RWPE2 (cell line): ENCODE measurements around the gene DDX25.

Source experiments
- ATAC-seq: fragments of 200-7000 bp; cut with Tn5 transposase; 3 replicates; pipeline ENCODE4 v1.9.1; 2021; ENCODE audit warnings: low read depth
- DNase-seq: peaks from one replicate; pipeline ENCODE4 v3.0.0-alpha.2; 2020; ENCODE audit warnings: low spot score
- H3K27ac ChIP-seq: fragments of 450-650 bp; 2 replicates; pipeline ENCODE4 v1.5.1; 2017; ENCODE audit warnings: mild to moderate bottlenecking; ENCODE audit not compliant: poor library complexity, severe bottlenecking
- H3K27me3 ChIP-seq: fragments of 250-450 bp; sonication (Bioruptor Pico); 2 replicates; pipeline ENCODE4 v1.5.1; 2021; ENCODE audit warnings: mild to moderate bottlenecking, moderate library complexity; ENCODE audit not compliant: insufficient read depth, poor library complexity, severe bottlenecking
- H3K36me3 ChIP-seq: fragments of 250-450 bp; sonication (Bioruptor Pico); 2 replicates; pipeline ENCODE4 v1.5.1; 2020; ENCODE audit warnings: low read depth, mild to moderate bottlenecking, moderate library complexity
- H3K4me1 ChIP-seq: fragments of 250-450 bp; sonication (Bioruptor Pico); 2 replicates; pipeline ENCODE4 v1.5.1; 2021; ENCODE audit warnings: mild to moderate bottlenecking, moderate library complexity; ENCODE audit not compliant: insufficient read depth, poor library complexity, severe bottlenecking
- H3K4me3 ChIP-seq: fragments of 250-450 bp; sonication (Bioruptor Pico); 2 replicates; pipeline ENCODE4 v1.5.1; 2021; ENCODE audit warnings: mild to moderate bottlenecking, moderate library complexity; ENCODE audit not compliant: severe bottlenecking
- H3K9me3 ChIP-seq: fragments of 250-450 bp; sonication (Bioruptor Pico); 2 replicates; pipeline ENCODE4 v1.5.1; 2021; ENCODE audit warnings: mild to moderate bottlenecking, moderate library complexity; ENCODE audit not compliant: severe bottlenecking
- CTCF ChIP-seq: fragments of 450-650 bp; IDR thresholded peaks from one replicate; pipeline ENCODE4 v1.5.1; 2017; ENCODE audit warnings: mild to moderate bottlenecking, moderate library complexity; ENCODE audit not compliant: poor library complexity, severe bottlenecking

The DDX25 gene

DNA sequence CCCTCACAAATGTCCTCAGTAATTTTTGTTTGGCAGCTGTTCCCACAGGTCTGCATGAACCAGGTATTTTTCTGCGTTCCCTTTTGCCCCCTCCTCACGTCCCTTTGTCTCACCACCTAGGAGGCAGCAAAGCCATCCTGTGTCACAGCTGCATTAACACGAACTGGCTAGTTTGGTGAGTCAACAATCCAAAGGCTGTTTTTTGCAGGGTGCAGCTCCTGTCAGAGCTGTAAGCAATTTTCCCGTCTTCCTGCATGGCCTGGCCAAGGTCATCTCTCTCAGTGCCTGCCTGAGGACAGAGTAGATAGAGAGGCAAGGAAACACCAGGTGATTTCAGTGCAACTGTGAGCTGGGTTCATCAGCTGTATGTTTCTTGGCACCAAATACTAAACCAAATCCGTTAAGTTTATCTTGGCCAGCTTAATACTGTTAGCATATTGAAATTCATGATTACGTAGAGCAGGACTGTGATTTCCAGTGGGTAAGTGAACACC is 21.0 kb downstream of the DDX25 start:
- H3K4me3 ChIP-seq = no peak overlapping the region
- ATAC-seq (no peak), DNase-seq (no peak)
- no peaks in the 10 kb centered on the region for H3K27me3 ChIP-seq
- H3K36me3 ChIP-seq = no peaks in the 10 kb centered on the region
- H3K27ac ChIP-seq = no peak overlapping the region
- H3K9me3 ChIP-seq = no peaks in the 10 kb centered on the region
- peaks cover 2% of the 10 kb centered on the region for H3K4me1 ChIP-seq
- no peak for TF ChIP-seq CTCF

DNA sequence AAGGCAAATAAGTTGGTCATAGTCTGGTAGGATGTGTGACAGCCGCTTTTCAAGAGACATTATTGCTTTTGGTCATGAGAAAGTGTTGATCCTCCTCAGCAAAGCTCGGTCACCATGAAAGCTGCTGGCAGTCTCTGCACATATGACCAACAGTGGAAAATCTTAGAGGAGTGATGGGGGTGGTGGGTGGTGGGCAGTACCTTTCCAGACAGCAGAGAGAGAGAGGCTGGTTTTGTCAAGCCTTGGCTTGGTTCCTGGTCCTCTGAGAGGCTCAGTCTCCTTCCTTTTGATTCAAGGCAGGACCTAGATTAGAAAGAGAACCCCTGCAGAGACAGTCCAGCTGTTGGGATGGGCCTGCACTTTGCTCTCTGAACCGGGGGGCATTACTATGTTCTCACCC is 21.5 kb downstream of the DDX25 start:
- ATAC-seq = no peak
- peaks cover 2% of the 10 kb centered on the region for H3K4me1 ChIP-seq
- no peak overlapping the region for H3K27ac ChIP-seq
- H3K27me3 ChIP-seq = no peaks in the 10 kb centered on the region
- H3K36me3 ChIP-seq = no peaks in the 10 kb centered on the region
- DNase-seq = no peak
- no peak overlapping the region for H3K4me3 ChIP-seq
- no peaks in the 10 kb centered on the region for H3K9me3 ChIP-seq
- TF ChIP-seq CTCF = no peak

DNA sequence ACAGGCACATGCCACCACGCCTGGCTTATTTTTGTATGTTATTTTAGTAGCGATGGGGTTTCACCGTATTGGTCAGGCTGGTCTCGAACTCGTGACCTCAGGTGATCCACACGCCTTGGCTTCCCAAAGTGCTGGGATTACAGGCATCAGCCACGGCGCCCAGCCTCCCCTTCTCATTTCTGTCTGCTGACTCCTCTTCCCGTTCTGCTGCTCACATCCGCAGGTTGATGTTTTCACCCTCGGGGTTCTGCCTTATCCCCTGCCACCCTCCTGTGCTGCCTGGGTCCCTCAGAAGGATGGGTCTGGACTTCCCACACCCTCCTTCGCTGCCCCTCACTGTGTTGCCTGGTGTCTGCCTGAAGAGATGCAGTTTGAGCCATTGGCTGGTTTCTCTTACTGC is 22.4 kb downstream of the DDX25 start:
- Histone ChIP-seq H3K4me1 (peaks cover 2% of the 10 kb centered on the region), H3K36me3 (no peaks in the 10 kb centered on the region), H3K27ac (no peak overlapping the region), H3K4me3 (no peak overlapping the region), H3K9me3 (no peaks in the 10 kb centered on the region), H3K27me3 (no peaks in the 10 kb centered on the region)
- DNase-seq (no peak), ATAC-seq (no peak)
- no peak for TF ChIP-seq CTCF

DNA sequence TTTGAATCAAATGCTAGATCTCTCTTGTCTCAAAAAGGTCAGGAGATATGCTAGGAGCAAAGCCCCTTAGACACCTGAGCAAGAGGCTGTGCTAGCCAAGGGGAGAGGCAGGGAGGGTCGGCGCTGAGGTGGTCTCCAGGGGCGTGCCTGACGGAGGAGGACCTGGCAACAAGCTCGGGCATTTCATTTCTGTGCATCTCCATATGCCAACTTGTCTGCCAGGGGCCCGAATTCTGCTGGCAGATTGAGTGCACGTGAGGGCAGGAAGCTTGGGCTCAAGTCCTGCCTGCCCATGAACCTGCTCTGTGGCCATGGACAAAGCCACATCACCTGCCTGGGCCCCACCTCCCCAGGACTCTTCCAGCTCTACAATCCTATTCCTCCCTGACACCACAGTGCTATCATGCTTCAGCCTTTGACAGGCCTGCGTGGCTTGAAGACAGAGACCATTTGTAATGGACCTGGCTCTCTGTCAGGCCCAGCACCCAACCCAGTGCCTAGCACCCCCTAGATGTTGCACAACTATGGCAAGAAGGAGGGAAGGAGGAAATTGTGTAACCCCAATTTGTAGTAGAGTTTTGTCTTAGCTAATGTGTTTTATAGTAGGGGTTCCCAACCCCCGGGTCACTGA is 25.3 kb downstream of the DDX25 start:
- ATAC-seq = no peak
- Histone ChIP-seq H3K27me3 (no peaks in the 10 kb centered on the region), H3K4me3 (no peak overlapping the region), H3K4me1 (no peaks in the 10 kb centered on the region), H3K9me3 (no peaks in the 10 kb centered on the region), H3K36me3 (no peaks in the 10 kb centered on the region), H3K27ac (no peak overlapping the region)
- TF ChIP-seq CTCF = no peak
- no peak for DNase-seq

GRCh38 chr11:125930076-125930450 is 25.8 kb downstream of the DDX25 start:
- Histone ChIP-seq H3K4me3 (no peak overlapping the region), H3K4me1 (no peaks in the 10 kb centered on the region), H3K9me3 (no peaks in the 10 kb centered on the region), H3K27me3 (no peaks in the 10 kb centered on the region), H3K27ac (no peak overlapping the region), H3K36me3 (no peaks in the 10 kb centered on the region)
- TF ChIP-seq CTCF = no peak
- no peak for ATAC-seq
- DNase-seq = no peak
